GM21390 (cell line): ENCODE measurements around the gene ABCA2.
"Not testable (repeated sequence)": the region's sequence is repeated elsewhere in the genome, so short reads cannot be mapped to it uniquely, and the experiment has no call there.

Experiments used
- ATAC-seq: cut with Tn5 transposase; IDR thresholded peaks from one replicate; pipeline ENCODE4 v1.9.1; 2021; ENCODE audit not compliant: unreplicated experiment

The ABCA2 gene

DNA sequence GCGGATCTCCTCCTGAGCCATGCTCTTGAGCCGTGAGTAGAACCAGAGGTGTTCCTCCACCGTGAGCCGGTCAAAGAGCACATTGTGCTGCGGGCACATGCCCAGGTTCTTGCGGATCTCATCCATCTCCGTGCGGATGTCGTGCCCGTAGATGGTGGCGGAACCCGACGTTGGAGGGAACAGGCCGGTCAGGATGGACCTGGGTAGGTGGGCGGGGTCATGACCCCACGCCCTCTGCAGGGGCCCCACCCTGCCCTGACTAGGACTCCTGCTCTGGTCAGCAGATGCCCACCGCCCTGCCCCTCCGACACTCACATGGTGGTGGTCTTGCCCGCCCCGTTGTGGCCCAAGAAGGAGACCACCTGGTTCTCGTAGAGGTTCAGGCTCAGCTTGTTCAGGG lies 12.1 kb downstream of the ABCA2 start:
- ATAC-seq, result no peak

DNA sequence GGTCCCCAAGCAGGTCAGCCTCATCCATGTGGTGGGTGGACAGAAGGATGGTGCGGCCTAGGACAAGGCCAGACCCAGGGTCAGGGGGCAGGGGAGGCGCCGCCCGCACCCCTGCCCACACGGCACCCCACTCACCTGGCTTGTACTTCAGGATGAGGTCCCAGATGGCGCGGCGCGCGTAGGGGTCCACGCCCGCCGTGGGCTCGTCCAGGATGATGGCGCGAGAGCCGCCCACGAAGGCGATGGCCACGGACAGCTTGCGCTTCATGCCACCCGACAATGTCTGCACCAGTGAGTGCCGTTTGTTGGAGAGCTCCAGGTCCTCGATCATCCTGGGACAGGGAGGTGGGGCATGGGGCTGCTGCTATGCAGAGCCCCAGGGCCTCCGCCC lies 12.5 kb downstream of the ABCA2 start:
- ATAC-seq, result no peak

DNA sequence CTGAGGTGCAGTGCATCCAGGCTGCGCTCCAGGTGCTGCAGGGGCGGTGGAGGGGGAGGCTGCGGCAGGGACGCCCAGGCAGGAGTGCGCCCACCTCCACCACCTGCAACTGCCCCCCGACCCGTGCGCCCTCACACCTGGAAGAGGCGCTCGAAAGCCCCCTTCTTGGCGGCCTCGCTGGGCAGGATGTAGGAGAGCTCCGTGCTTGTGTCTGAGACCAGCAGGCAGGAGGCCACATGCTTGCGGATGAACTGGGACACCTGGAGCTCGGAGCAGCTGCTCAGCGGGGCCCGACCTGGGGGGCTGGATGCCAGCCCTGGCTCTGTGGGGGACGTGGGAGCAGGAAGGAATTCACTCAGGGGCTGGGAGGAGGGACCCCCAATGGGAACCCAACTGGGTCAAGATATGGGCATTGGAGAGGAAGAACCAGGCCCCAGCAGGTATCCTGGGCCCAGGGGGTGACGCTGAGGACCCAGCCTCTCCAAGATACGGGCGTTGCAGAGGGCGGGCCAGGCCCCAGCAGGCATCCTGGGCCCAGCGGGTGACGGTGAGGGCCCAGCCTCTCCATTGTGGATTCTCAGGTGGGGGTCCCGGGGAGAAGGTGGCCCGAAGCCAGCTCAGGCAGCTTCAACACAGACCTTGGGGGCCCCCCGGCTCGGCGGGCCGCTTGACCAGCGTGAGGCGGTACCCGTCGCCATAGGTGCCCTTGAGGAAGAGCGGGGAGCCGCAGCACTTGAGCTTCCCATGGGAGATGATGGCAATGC lies 13.1 kb downstream of the ABCA2 start:
- ATAC-seq, result no peak

DNA sequence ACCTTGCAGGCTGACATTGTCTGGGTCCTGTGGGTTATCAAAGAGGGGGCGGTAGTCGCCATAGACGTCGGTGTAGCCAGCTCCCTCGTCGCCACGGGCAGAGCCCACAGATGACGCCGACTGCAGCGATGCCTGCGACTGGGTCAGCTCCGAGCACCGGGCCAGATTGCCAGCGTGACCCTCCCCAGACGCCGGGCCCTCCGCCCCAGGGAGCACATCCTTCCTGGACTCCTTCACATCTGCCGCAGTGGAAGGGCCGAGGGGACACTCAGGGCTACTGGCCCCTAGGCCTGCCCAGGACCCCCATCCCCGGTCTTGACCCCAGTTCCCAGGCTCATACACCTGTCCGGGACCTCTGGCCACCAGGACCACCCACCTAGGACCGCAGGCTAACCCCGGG lies 13.9 kb downstream of the ABCA2 start:
- no peak for ATAC-seq

DNA sequence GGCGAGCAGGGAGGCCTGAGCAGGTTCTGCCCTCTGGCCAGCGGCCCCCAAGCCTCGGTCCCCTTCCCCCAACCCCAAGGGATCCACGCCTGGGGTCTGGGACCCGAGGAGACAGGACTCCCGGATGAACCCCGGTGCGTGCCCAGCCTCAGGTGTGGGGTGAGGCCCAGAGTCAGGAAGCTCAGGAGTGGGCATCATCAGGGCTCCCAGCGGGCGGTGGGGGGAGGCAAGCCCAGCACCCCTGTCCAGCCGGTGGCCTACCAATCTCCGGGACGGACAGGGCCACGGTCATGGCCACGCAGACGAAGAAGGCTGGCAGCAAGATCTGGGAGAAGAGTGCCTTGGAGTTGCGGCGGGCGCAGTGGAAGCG lies 14.5 kb downstream of the ABCA2 start:
- ATAC-seq, result no peak

DNA sequence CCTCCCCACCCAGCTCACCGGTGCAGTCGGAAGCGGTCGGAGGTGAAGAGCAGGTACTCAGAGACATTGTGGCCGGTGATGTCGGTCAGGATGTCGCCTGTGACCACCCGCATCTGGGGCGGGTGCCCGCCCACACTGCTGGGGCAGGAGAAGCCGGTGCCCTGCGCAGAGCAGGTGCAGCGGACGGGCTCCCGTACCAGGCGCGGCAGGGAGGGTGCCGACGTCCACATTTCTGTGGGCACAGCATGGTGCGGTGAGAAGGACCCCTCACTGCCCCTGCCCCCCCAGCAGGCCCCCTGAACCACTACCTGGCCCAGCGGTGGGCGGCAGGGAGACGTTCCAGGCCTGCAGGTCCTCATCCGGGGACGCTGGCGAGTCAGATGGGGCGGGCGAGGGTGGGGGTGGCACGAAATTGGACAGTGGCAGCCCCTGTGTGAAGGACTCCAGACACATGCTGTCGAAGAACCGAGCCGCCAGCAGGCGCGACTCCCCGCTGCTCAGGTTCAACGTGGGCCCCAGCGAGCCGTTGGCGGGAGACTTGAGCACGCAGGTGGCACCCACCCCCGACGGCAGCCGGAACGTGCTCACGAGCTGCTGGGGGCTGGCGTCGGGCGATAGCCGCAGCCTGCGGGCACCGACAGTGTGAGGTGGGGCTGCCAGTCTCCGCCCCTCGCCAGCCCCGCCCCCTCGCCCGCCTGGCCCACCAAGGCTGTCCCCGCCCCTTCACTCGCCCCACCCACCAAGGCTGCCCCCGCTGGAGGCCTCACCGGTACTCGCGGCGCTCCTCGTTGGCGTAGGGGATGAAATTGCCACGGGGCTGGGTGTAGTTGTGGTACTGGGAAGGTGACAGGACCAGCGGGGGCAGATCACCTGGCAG lies 15.1 kb downstream of the ABCA2 start:
- ATAC-seq, result no peak

DNA sequence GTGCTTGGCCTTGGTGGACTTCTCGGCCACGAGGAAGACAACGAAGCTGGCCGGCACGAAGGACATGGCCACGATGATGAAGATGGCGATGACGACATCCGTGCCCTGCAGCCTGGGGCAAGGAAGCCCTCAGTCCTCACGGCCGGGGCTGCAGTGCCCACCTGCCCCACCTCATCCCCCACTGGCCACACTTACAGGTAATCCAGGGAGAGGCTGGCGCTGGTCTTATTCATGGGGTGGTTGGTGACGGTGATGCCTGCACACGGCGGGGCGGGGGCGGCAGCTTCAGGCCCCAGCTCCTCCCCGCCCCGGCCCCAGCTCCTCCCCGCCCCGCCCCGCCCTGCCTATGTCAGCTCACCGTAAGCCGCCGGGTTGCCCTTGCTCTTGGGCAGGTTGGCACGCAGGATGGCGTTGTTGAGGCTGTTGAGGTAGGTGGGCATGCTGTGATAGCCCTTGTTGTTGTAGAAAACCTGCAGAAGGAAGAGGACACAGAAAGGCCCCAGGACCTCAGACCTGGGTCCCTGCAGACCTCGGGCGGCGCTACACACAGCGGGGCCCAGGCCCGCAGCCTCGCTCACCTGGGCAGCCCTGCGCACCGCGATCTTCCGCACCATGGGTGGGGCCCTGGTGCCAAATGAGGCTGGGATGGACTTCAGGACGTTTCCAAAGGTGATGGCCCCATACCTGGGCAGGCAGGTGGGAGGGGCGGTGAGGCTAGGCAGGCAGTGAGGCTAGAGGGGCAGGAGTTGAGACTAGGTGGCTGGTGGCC lies 15.9 kb downstream of the ABCA2 start:
- ATAC-seq, result no peak

DNA sequence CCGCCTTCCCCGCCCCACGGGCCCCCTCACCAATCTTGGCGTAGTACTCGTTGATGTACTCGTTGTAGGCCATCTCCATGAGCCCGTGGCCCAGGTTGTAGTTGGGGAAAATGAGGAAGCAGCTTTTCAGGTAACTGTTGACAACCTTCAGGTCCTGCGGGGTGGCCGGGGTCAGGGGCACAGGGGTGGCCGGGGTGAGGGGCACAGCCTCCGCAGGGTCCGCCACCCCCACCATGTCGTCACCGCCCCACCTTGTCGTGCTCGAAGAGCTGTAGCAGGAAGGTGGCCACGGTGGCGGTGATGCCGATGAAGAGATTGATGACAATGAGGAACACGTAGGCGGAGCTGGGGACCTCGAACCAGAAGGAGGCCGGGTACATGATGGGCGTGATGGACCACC lies 16.9 kb downstream of the ABCA2 start:
- no peak for ATAC-seq

DNA sequence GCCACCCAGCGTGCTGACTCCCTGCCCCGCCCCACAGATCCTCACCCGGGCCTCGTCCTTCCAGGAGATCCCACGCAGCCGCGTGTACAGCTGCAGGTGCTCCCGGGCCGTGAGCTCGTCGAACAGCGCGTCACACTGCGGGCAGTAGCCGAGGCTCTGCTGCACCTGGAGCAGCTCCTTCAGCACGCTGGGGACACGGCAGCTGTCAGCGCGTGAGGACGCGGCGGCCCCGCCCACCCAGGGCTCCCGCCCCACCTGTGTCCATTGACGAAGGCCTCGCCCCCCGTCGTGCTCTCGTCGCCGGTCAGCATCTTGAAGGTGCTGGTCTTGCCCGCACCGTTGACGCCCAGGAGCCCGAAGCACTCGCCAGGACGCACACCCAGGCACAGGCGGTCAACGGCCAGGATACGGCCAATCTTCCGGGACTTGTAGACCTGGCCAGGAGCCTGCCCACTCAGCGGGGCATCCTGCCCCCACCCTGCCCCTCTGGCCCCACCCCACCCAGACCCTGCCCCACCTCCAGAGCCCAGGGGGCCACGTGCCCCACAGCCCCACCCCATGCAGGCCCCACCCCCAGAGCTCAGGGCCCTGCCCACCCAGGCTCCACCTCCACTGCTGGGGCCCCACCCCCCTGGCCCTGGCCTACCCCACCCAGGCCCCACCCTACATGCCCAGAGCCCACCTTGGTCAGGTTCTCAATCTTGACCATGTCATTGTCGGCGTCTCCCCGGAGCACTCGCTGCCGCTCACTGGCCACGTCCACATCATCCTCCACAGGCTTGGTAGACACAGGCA lies 17.9 kb downstream of the ABCA2 start:
- no peak for ATAC-seq

DNA sequence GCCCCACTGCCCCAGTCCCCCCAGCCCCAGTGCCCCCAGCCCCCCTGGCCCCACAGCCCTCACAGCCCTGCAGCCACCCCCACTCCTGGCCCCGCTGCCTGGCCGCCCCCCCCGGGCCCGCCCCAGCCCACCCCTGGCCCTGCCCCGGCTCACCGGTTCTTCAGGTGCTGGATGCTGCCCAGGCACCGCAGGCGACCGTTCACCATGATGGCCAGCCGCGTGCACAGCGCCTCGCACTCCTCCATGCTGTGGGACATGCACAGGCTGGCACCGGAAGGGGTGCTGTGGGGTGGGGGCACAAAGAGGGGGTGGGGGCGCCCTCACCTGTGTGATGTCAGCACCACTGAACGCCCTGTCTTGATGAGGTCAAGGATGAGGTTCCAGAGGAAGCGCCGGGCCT lies 18.8 kb downstream of the ABCA2 start:
- ATAC-seq, result no peak

DNA sequence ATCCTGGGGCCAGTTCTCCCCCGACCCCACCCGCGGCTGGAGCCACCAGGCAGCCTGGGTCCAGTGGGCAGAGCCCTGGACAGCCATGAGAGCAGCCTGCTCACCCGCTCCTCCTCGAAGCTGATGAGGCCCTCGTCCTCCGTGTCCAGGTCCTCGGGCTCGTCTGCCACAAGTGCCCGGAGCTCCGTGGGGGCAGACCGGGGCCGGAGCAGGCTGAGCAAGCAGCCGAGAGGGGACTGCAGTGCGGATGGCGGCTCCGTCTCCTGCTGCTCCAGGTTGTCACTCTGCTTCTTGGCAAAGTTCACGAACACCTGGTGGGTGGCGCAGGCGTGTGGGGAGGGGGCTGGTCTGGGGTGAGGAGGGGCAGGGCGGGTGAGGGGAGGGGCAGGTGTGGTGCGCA lies 19.7 kb downstream of the ABCA2 start:
- ATAC-seq, result no peak

DNA sequence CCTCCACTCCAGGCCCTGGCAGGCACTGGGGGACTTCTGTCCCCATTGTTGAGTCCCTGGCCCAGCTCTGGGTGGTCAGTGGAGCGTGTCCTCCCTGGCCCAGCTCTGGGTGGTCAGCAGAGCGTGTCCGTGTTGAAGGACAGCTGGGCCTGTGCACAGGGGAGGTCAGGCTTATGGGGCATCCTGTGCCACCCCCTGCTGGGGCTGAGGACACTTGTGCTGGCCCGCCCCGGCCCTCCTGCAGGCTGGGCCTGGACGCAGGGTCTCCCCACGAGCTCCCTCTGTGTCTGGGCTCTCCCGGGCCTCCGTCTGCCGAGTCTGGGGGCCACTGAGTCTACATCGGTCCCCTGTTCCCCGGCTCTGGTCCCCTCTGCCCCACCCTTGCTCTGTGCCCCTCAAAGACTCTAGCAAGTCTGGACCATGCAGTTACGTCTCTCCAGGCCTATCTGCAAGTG lies 20.2 kb downstream of the ABCA2 start:
- no peak for ATAC-seq

DNA sequence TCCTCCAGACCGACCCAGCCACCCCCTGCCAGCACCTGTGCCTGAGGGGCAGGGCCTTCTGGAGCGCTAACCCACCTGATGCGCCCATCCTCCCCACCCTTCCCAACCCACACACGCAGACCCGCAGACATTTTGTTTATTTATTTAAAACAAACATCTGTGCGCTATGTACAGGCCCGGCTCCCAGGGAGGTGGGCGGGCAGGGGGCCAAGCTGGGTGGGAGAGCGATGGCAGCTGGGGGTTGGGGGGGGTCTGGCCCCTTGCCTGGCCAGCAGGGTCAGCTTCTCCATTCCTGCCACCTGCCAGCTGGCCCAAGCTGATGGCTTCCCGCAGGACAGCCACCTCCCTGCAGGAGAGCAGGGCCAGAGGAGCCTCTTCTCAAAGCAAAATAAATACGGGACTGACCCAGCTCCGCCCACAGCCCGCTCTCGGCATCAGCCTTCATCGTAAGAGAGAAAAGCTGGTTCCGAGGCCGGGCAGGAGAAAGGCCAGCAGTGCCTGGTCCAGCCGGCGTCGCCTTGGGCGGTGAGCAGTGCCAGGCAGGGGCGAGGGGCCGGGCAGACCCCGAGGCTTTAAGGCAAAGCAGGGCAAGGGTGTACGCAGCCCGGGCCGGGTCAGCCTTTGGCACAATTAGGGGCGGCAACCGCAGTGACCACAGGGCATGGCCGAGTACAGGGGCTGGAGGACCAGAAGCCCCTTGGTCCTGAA lies 20.8 kb downstream of the ABCA2 start:
- ATAC-seq, result no peak

DNA sequence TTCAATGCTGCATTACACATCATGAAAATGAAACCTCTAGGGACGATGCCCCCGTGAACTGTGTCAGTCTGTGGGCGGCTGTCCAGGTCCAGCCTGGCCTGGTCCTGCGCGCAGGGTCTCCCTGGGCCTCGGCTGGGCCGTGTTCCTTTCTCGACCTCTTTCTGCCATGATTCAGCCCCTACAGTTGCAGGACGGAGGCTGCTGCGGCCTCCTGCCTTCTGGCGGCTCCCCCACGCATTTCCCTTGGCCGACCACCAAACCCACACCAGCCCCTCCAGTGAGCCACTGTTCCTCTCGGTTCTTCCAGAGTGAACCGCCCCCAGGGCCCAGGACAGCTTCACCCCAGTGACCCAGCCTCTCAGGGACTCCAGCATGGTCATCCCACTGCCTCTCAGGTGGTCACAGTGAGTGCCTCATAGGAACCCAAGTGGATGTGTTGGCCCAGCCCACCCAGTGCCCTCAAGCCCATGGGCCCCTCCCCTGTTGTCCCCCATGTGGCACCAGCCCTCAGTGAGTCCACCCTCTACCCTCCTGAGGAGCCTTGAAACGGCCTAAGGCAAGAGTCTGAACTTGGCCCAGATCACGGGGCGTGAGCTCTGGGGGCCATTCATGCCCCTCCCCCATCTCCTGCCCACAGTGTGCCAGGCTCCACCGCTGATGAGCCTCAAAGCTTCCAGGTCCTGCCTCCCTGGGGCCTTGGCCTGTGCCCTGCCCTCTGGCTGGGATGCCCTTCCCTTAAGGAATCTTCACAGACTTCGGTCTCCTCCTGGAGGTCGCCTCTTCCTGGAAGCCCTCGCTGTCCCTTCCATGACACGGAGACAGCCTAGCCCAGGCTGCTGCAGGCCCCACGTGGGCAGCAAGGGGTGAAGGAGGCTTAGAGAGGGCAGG lies 21.7 kb downstream of the ABCA2 start:
- ATAC-seq, result no peak

DNA sequence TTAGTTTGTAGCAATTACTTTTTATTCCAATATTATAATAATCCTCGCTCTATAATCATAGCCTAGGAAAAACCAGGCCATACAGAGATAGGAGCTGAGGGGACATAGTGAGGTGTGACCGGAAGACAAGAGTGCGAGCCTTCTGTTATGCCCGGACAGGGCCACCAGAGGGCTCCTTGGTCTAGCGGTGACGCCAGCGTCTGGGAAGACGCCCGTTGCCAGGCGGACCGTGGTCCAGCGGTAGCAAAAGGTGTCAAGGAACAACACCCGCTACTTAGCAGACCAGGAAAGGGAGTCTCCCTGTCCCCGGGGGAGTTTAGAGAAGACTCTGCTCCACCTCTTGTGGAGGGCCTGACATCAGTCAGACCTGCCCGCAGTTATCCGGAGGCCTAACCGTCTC lies 23.8 kb downstream of the ABCA2 start:
- ATAC-seq, result not testable (repeated sequence)

DNA sequence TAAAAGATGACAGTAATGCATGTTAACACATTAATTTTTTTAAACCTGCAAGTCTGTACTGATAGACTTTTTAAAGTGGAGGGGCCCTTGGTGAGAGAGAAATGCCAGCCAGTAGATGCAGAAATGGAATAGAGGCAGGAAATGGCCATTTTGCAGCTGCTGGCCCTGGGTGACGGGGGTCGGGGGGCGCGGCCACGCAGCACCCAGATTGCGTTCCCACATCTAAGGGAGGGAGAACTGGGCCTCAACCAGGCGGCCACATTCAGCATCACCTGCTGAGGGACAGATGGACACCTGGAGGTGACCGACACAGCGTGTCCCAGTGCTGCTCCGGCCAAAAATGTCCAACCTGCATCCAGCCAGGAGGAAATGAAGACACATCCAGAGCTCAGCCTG lies 25.4 kb downstream of the ABCA2 start:
- ATAC-seq, result no peak

DNA sequence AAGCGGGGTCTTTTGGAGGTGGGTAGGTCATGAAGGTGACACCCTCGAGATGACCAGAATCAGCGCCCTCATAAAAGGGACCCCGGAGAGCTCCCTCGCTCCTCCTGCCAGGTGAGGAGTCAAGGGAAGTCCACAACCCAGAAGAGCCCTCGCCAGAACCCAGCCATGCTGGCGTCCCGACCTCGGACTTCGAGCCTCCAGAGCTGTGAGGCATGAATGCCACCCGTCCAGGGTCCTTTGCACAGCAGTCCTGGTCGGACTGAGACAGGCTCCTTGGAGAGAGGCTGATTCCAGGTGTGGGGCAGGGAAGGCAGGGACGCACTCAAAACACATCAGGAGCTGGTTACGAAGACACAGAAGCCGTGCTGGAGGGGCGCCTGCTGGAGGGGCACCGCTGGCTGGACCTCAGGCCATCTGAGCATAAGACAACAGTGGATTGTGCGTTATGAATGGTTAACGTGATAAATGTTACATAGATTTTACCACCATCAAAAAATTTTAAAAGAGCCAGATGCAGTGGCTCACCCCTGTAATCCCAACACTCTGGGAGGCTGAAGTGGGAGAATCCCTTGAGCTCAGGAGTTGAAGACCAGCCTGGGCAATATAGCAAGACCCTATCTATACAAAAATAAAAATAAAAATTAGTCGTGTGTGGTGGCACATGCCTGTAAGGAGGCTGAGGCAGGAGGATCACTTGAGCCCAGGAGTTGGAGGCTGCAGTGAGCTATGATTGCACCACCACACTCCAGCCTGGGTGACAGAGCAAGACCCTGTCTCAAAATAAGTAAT lies 26.0 kb downstream of the ABCA2 start:
- ATAC-seq, result no peak

DNA sequence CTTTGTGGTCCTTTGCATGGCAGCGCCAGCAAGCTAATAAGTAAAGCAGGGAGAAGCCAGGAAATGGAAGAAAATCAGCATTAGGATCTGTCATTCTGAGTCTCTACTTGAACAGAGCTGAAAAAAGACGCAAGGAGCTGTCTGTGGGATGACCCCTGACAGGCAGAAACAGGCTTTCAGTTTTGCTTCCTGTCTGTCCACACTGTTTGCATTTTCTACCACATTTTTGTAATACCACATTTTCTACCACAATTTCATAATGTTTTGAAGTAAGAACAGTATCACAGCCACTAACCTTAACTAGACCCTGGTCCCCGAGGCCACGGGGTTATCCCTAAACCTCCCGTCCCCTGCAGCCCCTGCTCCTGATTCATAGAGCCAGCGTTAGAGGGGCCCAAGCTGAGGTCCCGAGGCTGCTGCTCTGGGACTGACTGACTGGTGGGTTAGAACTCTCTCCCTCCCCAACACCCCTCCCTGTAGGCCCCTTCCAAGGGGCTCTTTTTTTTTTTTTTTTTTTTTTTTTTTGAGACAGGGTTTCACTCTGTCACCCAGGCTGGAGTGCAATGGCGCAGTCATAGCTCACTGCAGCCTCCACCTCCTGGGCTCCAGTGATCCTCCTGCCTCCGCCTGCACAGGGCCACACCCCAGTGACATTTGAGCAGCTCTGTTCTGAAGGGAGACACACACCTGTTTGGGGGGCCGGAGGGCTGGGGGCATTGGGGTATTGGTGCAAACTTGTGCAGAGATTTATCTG lies 27.7 kb downstream of the ABCA2 start:
- peak; percentile 62 for ATAC-seq
